Loucy (cell line): Measurements from ENCODE around the gene MRPL22.

Experiments used
- H2AFZ ChIP-seq: fragments of 200-600 bp; sonication (generic); 2 replicates; pipeline ENCODE4 v1.6.0; 2016; ENCODE audit warnings: antibody characterized with exemption, mild to moderate bottlenecking, low read length, moderate library complexity
- H3F3A ChIP-seq: fragments of 200-600 bp; 2 replicates; pipeline ENCODE4 v1.6.0; 2016; ENCODE audit warnings: antibody characterized with exemption, low read depth, mild to moderate bottlenecking
- H3K27me3 ChIP-seq: fragments of 200-600 bp; sonication (generic); 2 replicates; pipeline ENCODE4 v1.6.1; 2014; ENCODE audit warnings: low read length, mild to moderate bottlenecking; ENCODE audit not compliant: insufficient read depth, poor library complexity, severe bottlenecking
- H3K36me3 ChIP-seq: fragments of 200-600 bp; sonication (generic); 2 replicates; pipeline ENCODE4 v1.6.1; 2016; ENCODE audit warnings: low read length; ENCODE audit not compliant: insufficient read depth
- H3K4me1 ChIP-seq: fragments of 200-600 bp; sonication (generic); 2 replicates; pipeline ENCODE4 v1.5.1; 2014; ENCODE audit warnings: low read length, mild to moderate bottlenecking; ENCODE audit not compliant: insufficient read depth, poor library complexity, severe bottlenecking
- H3K4me2 ChIP-seq: fragments of 200-600 bp; sonication (generic); 2 replicates; pipeline ENCODE4 v1.6.0; 2014; ENCODE audit warnings: antibody characterized with exemption, low read length, low read depth, mild to moderate bottlenecking; ENCODE audit not compliant: poor library complexity, severe bottlenecking
- H3K4me3 ChIP-seq: fragments of 200-600 bp; sonication (generic); 2 replicates; pipeline ENCODE4 v1.5.1; 2014; ENCODE audit warnings: low read length, mild to moderate bottlenecking, mixed read lengths; ENCODE audit not compliant: poor library complexity, severe bottlenecking
- H3K79me2 ChIP-seq: fragments of 200-600 bp; sonication (generic); 2 replicates; pipeline ENCODE4 v1.6.1; 2014; ENCODE audit warnings: low read length; ENCODE audit not compliant: insufficient read depth
- H3K9ac ChIP-seq: fragments of 200-600 bp; sonication (generic); 2 replicates; pipeline ENCODE4 v1.6.0; 2014; ENCODE audit warnings: mild to moderate bottlenecking, low read depth, low read length, moderate library complexity; ENCODE audit not compliant: poor library complexity, severe bottlenecking
- H3K9me2 ChIP-seq: fragments of 200-600 bp; sonication (generic); replicated peaks from 2 replicates; pipeline ENCODE4 v1.6.1; 2016; ENCODE audit warnings: low read depth, low read length, mixed read lengths
- H3K9me3 ChIP-seq: fragments of 200-600 bp; sonication (generic); 2 replicates; pipeline ENCODE4 v1.6.1; 2014; ENCODE audit warnings: mild to moderate bottlenecking, antibody characterized with exemption, low read length, low read depth; ENCODE audit not compliant: insufficient read depth
- H4K20me1 ChIP-seq: fragments of 200-600 bp; sonication (generic); 2 replicates; pipeline ENCODE4 v1.6.0; 2014; ENCODE audit warnings: antibody characterized with exemption, low read length, mild to moderate bottlenecking; ENCODE audit not compliant: insufficient read depth, poor library complexity, severe bottlenecking
- CTCF ChIP-seq: fragments of 200-600 bp; sonication (generic); conservative IDR thresholded peaks from 2 replicates; pipeline ENCODE4 v1.5.1; 2014; ENCODE audit warnings: mild to moderate bottlenecking, antibody characterized with exemption, low read length
- EZH2phosphoT487 ChIP-seq: fragments of 200-600 bp; IDR thresholded peaks from 2 replicates; pipeline ENCODE4 v1.6.1; 2018; ENCODE audit warnings: antibody characterized with exemption, mild to moderate bottlenecking, moderate library complexity, borderline replicate concordance

MRPL22 gene

DNA sequence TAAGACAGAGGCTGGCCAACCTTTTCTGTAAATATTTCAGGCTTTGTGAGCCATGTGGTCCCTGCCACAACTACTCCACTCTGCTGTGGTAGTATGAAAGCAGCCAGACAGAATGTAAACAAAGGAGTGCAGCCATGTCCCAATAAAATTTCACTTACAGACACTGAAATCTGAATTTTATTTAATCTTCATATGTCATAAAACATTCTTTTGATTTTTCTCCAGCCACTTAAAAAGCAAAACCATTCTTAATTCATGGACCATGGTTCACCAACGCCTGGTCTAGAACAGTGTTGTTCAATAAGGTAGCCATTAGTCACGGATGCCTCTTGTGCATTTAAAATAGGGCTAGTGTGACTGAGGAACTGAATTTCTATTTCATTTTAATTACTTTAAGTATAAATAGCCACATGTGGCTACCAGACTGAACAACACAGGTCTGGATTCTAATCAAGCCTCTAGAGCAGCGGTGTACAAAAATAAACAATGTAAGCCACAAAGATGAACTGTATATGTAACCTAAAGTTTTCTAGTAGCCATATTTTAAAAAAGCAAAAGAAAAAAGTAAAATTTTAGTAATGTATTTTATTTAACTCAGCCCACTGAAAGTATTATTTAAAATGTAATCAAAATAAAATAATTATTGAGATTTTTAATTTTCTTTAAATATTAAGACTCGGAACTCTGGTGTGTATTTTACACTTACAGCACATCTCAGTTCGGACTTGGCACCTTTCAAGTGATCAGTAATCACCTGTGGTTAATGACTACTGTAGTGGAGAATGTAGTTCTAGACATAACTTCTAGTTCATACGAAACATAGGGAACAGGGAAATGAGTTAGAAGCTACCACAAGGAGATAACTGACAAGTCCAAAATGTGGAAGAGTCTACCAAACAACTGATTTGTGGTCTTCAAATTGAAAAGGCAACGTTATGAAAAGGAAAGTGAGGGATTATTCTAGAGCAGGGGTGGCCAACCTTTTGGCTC is 17.1 kb upstream of the MRPL22 start:
- H3K36me3 ChIP-seq: peaks cover 6% of the 10 kb centered on the region; the same call in 1 of the 2 replicates

GRCh38 chr5:154933537-154933936 is 7.3 kb upstream of the MRPL22 start:
- H3K9me3 ChIP-seq: no peaks in the 10 kb centered on the region
- peaks cover 17% of the 10 kb centered on the region for H3K79me2 ChIP-seq
- H3K9ac ChIP-seq: no peak overlapping the region
- no peak for TF ChIP-seq EZH2phosphoT487
- TF ChIP-seq CTCF: no peak
- H3K4me2 ChIP-seq: no peak overlapping the region
- no peaks in the 10 kb centered on the region for H4K20me1 ChIP-seq
- H3K9me2 ChIP-seq: no peaks in the 10 kb centered on the region
- H3K4me3 ChIP-seq: no peak overlapping the region
- no peaks in the 10 kb centered on the region for H3F3A ChIP-seq
- no peaks in the 10 kb centered on the region for H3K36me3 ChIP-seq
- H3K4me1 ChIP-seq: no peaks in the 10 kb centered on the region
- H3K27me3 ChIP-seq: no peaks in the 10 kb centered on the region
- H2AFZ ChIP-seq: no peak overlapping the region

More for the DNA sequence above, 17.1 kb upstream of the MRPL22 start:
- no peaks in the 10 kb centered on the region for H3K9me3 ChIP-seq
- no peak overlapping the region for H3K9ac ChIP-seq
- H3K27me3 ChIP-seq: no peaks in the 10 kb centered on the region
- H3K79me2 ChIP-seq: no peaks in the 10 kb centered on the region
- H3K4me2 ChIP-seq: no peak overlapping the region
- no peaks in the 10 kb centered on the region for H3F3A ChIP-seq
- no peaks in the 10 kb centered on the region for H3K4me1 ChIP-seq
- H4K20me1 ChIP-seq: no peaks in the 10 kb centered on the region
- H2AFZ ChIP-seq: no peak overlapping the region
- no peak overlapping the region for H3K4me3 ChIP-seq
- TF ChIP-seq EZH2phosphoT487 (no peak), CTCF (no peak)
- no peaks in the 10 kb centered on the region for H3K9me2 ChIP-seq

GRCh38 chr5:154934881-154935280 is 6.0 kb upstream of the MRPL22 start:
- H3K9ac ChIP-seq: no peak overlapping the region
- no peaks in the 10 kb centered on the region for H4K20me1 ChIP-seq
- H3K4me3 ChIP-seq: no peak overlapping the region
- no peak overlapping the region for H2AFZ ChIP-seq
- no peaks in the 10 kb centered on the region for H3K9me3 ChIP-seq
- no peaks in the 10 kb centered on the region for H3K36me3 ChIP-seq
- H3K4me1 ChIP-seq: no peaks in the 10 kb centered on the region
- H3K27me3 ChIP-seq: no peaks in the 10 kb centered on the region
- no peak overlapping the region for H3K4me2 ChIP-seq
- no peak for TF ChIP-seq CTCF
- TF ChIP-seq EZH2phosphoT487: no peak
- H3K9me2 ChIP-seq: no peaks in the 10 kb centered on the region
- H3K79me2 ChIP-seq: peaks cover 17% of the 10 kb centered on the region
- no peaks in the 10 kb centered on the region for H3F3A ChIP-seq
